Stimulated activated CD8-positive, alpha-beta memory T cell treated with anti-CD3 and anti-CD28 coated beads, Interleukin-4, amount 100 ng/mL, for 48 hours (primary cell): ENCODE data around the gene MEGF11.

ENCODE experiments used
- DNase-seq: peaks from one replicate; pipeline ENCODE4 v3.0.0-alpha.2; 2020

The MEGF11 gene

GRCh38 chr15:66211670-66212562, 41.6 kb downstream of the MEGF11 start:
- DNase-seq: no peak

- DNase-seq: no peak
Measured at GRCh38 chr15:66210684-66211083, 42.9 kb downstream of the MEGF11 start.

DNA sequence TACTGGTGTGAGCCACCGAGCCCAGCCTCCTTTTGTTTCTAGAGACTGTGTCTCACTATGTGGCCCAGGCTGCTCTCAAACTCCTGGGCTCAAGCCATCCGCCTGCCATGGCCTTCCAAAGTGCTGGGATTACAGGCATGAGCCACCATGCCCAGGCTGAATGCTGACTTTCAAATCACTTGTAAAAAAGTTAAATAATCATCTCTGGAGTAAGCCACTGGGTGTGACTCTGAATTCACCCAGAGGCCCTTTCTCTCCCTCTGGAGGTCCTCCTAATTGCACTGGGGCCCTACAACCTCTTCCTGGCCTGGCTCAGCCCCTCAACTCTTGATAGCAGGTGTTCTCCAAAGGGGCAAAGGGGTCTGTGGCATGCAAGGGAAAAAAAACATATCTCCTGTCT, 54.8 kb downstream of the MEGF11 start:
- DNase-seq: no peak

GRCh38 chr15:66196602-66197001, 56.9 kb downstream of the MEGF11 start:
- DNase-seq: no peak

- DNase-seq: no peak
Measured at GRCh38 chr15:66195621-66196230, 57.8 kb downstream of the MEGF11 start.

DNA sequence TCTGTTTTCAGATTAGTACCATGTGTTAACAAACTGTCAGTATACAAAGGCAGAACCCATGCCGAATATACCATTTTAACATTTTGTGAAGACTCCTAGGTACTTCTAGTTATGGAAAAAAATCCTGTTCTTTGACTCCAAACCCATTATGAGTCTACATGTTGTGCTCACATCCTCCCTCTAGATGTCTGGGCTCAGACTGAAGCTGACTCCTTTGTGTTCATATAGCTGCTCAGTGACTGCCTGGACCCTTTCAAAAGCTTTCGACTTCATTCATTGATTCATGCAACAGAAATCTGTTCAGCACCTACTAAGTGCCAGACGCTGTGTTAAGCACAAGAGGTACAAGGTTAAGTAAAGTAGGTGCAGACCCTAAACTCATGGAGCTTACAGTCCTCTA, 60.5 kb downstream of the MEGF11 start:
- no peak for DNase-seq

DNA sequence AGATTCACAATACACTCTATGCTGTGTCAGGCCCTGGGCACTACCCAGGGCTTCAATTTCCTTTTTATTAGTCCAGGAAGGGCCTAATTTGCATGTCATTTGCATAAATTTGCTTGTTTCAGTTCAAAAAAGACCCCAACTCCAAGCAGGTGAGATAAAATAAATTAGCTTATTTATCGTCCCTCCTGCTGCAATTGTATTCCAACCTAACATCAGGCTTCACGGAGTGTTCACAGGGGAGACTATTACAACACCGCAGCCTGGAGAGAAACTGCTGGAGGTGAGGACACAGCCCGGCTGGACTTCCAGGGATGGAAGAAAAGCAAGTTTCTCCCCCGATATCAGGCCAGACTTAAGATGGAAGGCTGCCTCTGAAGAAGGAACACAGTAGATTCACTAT, 62.8 kb downstream of the MEGF11 start:
- no peak for DNase-seq

GRCh38 chr15:66189291-66189690, 64.3 kb downstream of the MEGF11 start:
- DNase-seq: no peak

DNA sequence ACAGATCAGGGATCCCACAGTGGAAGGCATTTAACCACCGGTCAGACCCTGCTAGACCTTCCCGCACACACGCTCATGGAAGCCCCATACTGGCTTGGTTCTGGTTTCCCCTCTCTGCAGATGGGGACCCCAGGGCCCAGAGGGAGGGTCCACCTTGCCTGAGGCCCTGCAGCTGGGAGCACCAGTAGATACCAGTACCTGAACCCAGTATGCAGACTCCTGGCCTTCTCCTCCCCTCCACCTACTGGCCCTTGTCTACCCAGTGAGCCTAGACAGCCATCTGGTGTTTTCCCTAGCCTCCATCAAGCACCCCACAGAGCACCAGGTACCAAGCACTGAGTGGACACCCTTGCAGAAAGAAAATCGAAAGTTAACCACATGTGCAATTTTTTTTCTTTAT, 65.1 kb downstream of the MEGF11 start:
- no peak for DNase-seq

GRCh38 chr15:66187271-66187670, 66.3 kb downstream of the MEGF11 start:
- no peak for DNase-seq

GRCh38 chr15:66186049-66186825, 67.3 kb downstream of the MEGF11 start:
- no peak for DNase-seq

- no peak for DNase-seq
Measured at GRCh38 chr15:66184936-66185790, 68.4 kb downstream of the MEGF11 start.

- no peak for DNase-seq
Measured at GRCh38 chr15:66184492-66184891, 69.1 kb downstream of the MEGF11 start.

- DNase-seq: no peak
Measured at GRCh38 chr15:66180531-66181097, 72.9 kb downstream of the MEGF11 start.

DNA sequence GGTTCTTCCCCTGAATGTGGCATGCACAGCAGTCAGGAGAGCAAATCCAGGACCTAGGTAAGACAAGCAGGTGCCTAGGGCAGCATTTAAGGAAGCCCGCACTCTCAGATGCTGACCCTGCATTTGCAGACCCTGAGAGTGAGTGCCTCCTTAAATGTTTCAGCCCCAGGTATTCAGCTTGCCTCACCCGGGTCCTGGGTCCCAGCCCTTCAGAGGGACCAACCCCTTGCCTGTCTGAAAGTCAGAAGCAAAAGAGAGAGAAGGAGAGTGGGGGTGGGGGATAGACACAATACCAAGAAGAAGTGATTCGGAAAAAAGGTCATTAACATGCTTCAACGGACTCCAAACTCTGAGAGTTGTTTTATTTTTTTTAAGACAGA, 75.0 kb downstream of the MEGF11 start:
- DNase-seq: no peak

DNA sequence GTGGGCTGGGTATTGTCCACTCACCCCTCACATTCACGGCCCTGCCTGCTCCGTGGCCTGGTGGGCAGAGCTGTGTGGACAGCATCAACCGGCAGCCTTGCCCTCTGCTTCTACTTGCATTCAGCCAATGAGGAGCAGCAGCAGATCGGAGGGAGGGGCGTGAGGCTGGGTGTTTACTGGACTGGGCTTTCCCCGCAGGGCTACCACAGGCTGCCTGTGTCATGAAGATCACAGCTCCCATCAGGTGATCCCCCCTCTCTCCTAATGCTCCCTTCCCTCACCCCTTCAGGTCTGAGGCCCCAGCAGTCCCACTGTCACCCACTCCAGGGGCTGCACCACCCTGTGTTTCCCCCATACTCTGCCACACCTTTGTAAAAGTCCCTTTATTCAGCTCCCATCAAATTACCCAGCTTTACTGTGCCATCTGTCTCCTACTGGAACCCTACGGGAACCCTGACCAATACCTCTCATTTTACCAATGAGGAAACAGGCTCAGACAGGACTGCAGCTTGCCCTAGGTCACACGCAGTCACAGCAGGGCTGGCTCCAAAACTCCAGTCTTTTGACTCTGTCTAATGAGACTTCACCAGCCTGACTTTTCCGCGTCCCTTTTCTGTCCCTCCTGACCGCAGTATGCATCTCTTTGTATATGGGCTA, 81.1 kb downstream of the MEGF11 start:
- no peak for DNase-seq

GRCh38 chr15:66171841-66172240, 81.7 kb downstream of the MEGF11 start:
- DNase-seq: no peak

DNA sequence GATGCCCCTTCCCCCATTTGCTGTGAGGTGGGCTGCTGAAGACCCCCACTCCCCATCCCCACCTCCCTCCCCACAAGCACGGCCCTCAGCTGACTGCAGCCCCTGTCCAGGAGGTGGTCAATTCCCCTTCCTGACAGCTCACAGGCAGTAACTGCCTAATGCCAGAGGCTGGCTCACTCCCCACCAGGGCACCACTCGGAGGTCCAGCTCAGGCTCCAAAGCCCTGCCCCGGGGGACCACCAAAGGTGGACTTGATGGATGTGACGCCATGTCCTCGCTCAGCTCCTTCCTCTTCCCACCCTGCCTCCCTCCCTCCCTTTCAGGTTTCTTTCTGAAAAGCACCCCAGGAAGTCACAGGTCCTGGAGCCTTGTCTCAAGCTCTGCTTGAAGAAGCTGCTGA, 82.8 kb downstream of the MEGF11 start:
- DNase-seq: no peak

DNA sequence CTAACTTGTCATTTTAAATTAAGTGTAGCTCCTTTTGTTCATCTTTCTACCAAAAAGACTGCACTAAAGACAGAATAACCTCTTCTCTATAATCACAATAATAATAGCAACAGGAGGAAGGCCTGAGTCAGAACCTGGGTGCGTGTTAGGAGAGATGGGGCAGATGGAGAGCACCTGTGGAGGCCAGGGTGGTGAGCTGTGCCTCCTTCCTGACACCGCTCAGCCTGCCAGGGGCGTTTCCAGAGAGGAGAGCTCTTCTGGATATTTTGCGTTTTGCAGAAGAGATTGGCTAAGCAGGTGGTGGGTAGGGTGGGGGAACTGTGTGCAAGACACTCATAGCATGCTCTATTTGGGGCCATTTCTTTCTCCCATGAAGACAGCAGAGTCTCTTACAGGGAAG, 83.5 kb downstream of the MEGF11 start:
- DNase-seq: no peak

GRCh38 chr15:66169625-66170024, 83.9 kb downstream of the MEGF11 start:
- no peak for DNase-seq

GRCh38 chr15:66169023-66169422, 84.5 kb downstream of the MEGF11 start:
- DNase-seq: no peak

DNA sequence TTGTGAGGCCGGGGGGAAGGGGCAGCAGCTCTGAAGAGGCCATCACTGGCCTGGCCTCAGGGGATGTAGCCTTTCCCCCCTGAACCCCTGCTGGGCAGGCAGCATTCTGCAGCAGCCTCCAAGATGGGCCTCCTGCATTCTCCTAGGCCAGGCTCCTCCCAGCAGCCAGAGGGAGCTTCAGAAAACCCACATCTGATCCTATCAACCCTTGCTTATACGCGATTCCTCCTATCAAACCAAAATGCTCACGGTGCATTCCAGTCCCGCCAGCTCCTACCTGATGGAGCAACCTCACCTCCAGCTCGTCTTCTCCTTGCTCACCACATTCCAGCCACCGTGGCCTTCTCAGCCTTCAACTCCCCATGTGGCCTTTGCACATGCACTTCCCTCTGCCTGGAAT, 85.7 kb downstream of the MEGF11 start:
- no peak for DNase-seq
